Right cardiac atrium (tissue), 5 donors: Measurements from ENCODE around the gene CACNA1E. TPM values are rescaled to one million over a fixed set of nuclear protein-coding genes. Genes with fewer than 3 reads are reported as not detected.

Experiments
- ATAC-seq, 2 donors: fragments of 200-7000 bp; cut with Tn5 transposase; one replicate each; pipeline versions ENCODE4 v1.8.0 to v1.9.1; 2020; ENCODE audit warnings: moderate library complexity in 2 of 2, mild to moderate bottlenecking in 1 of 2
- DNase-seq, 3 donors: peaks; one replicate each; pipeline ENCODE4 v3.0.0-alpha.2; 2020
- H3K27ac ChIP-seq: one replicate; pipeline ENCODE4 v1.5.1; 2013; ENCODE audit warnings: mild to moderate bottlenecking, low read length, control low read depth, moderate library complexity
- H3K27me3 ChIP-seq: one replicate; pipeline ENCODE4 v1.6.1; 2013; ENCODE audit not compliant: control insufficient read depth, insufficient read depth
- H3K4me1 ChIP-seq: one replicate; pipeline ENCODE4 v1.6.1; 2013; ENCODE audit warnings: low read length; ENCODE audit not compliant: control insufficient read depth, insufficient read depth
- H3K4me3 ChIP-seq: one replicate; pipeline ENCODE4 v1.5.1; 2013; ENCODE audit warnings: low read length, control low read depth
- H3K9me3 ChIP-seq: one replicate; pipeline ENCODE4 v1.6.1; 2013; ENCODE audit warnings: low read length; ENCODE audit not compliant: control insufficient read depth
- WGBS: extraction: QIAGEN DNeasy Blood & Tissue Kit; methylation state at CpG from one replicate; pipeline ENCODE4 v1.1.7; 2013; 5-methylcytosine and 5-hydroxymethylcytosine counted together
- intact Hi-C, 4 donors: fragments of 100-400 bp; cut with DNase I; formaldehyde crosslinking; loops; one replicate each; pipeline versions ENCODE4 v1.11.0 to v1.14.0; 2022 to 2023
- polyA plus RNA-seq: library from polyadenylated mRNA; stranded (reverse); fragments of 200-250 nt; gene quantifications from one replicate; pipeline ENCODE4 v1.2.3, GENCODE V29; 2013
- total RNA-seq, 4 donors: library from RNA; stranded (reverse); fragmentation: NEBNext Ultra II Directional; extraction: Animal tissue kit (Norgen Biotek cat#: 25700); gene quantifications; one replicate each; pipeline ENCODE4 v1.2.1, GENCODE V29; 2021
- donor health status: healthy with polysubstance abuse.
- donor health status: DM: no; HTN: yes; CAD: no.
- donor health status: DM: no; HTN: no; CAD: no.
- donor health status: DM: no; HTN: yes; CAD: no; lungs with severe emphysema.
- donor health status: DM: yes; HTN: yes; CAD: no.

Gene CACNA1E
- total and polyA plus RNA-seq, 5 donors, result 0.45 to 3.2 (median 1.8) TPM

DNA sequence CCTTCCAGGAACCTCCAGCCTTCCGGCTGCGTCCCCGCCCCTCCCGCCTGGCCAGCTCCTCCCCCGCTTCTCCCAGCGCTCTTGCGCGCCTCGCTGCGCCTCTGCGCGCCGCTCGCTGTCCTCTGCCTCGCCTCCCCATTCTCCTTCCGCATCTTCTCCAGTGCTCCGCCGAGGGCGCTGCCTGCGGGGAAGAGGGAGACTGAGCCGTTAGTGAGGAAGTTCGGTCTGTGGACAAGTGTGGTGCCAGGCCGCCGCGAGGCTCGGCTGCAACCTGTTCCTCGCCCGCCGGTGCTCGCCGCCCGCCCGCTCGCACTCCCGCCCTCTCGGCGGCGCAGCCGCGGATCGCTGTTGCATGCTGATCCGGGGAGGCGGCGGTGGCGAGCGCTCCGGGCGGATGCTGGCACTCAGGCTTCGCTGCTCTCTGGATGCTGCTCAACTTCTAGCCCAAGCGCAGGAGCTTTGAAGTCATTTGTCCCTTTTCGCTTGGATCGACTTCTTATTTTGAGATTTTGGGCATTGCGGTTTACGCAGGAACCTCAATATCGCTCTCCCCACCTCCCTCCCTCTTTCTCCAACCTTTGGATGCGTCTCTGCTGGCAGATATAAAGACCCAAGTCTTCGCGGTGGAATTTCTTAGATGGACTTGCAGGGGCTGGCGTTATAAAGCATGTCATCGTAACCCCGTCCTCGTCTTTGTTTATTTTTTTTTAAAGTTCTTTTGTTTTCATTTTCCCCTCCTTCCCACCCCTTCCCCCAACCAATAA is 614 bp upstream of the CACNA1E start:
- H3K4me1 ChIP-seq, result no peaks in the 10 kb centered on the region
- H3K4me3 ChIP-seq, result no peak overlapping the region
- ATAC-seq, result peak; percentile 22 to 59
- H3K27ac ChIP-seq, result no peak overlapping the region
- intact Hi-C loops, result loop anchor here in 2 of 4 donors (10.0 kb wide), 1 partner anchor 582 kb away; the partner anchor contains the start of gene ZNF648 (in 2 of the 2)
- WGBS, result 2% methylated on average over 62 of the region's 62 CpGs
- H3K9me3 ChIP-seq, result no peaks in the 10 kb centered on the region
- peaks cover 3% of the 10 kb centered on the region for H3K27me3 ChIP-seq
- peak; percentile 28 to 62 (median 62) for DNase-seq

DNA sequence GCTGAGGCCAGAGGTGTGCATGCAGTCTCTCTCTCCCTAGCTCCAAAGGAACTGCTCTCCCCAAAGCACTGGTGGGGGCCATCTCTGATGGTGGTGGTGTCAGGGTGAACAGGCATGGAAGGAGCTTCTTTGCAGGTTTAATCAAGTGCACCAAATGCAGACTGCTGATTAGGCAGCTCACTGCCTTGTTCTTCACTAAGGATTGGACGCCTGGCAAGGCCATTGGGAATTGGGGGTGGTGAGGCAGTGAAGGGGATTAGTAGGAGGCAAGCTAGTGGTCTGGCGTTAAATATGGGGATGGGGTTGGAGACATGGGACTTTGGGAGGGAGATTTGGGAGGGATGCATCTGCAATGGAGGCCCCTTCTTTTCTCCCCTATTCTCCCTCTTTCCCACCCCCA is 1.5 kb downstream of the CACNA1E start:
- no peaks in the 10 kb centered on the region for H3K4me1 ChIP-seq
- 57% methylated on average over 2 of the region's 2 CpGs for WGBS
- no peak overlapping the region for H3K27ac ChIP-seq
- no peaks in the 10 kb centered on the region for H3K9me3 ChIP-seq
- H3K27me3 ChIP-seq, result peaks cover 3% of the 10 kb centered on the region
- no peak overlapping the region for H3K4me3 ChIP-seq
- ATAC-seq (no peak), DNase-seq (no peak)
- intact Hi-C loops, result loop anchor here in 2 of 4 donors (10.0 kb wide), 1 partner anchor 580 kb away; the partner anchor contains the start of gene ZNF648 (in 2 of the 2)

DNA sequence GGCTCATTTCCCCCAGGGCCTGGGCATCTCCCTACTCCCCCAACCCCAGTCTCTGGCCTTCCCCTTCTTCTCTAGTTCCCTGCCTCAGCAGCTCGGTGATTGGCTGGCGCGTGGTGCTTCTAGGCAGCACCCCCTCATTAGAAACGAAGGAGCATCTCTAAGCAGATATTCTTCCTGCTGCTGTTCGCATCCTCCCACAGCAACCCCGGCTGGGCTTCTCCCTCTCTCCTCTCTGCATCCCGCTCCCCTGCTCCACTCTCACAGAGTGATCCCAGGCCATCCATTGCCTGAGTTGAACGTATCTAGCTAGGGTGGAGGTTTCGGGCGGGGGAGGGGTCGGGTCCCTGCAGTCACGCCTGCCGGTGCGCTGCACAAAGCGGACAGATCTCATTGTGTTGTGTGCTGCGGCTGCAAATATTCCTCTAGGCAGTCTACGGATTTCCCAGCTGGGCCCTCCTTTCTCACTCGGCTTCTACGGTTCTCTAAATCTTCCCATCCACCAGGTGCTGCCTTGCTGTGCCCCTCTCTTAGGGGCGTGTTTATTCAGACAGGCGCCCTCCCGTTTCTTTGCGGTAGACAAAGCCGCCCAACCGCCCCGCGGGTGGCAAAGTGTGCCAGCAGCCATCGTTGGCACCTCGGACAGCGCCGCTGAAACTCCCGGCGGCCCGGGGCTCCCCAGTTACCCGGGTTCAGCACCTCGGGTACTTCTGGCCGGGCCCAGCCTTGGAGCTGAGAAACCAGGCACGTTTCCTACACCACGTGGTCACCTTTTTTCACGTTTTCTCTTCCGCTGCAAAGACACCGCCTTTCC is 2.2 kb downstream of the CACNA1E start:
- Histone ChIP-seq H3K27me3 (peaks cover 3% of the 10 kb centered on the region), H3K9me3 (no peaks in the 10 kb centered on the region), H3K4me3 (no peak overlapping the region), H3K27ac (no peak overlapping the region), H3K4me1 (no peaks in the 10 kb centered on the region)
- intact Hi-C loops, result loop anchor here in 2 of 4 donors (10.0 kb wide), 1 partner anchor 579 kb away; the partner anchor contains the start of gene ZNF648 (in 2 of the 2)
- peak in 2 of 3 donors; percentile 54 to 60 for DNase-seq
- WGBS, result 2% methylated on average over 42 of the region's 42 CpGs
- ATAC-seq, result no peak

DNA sequence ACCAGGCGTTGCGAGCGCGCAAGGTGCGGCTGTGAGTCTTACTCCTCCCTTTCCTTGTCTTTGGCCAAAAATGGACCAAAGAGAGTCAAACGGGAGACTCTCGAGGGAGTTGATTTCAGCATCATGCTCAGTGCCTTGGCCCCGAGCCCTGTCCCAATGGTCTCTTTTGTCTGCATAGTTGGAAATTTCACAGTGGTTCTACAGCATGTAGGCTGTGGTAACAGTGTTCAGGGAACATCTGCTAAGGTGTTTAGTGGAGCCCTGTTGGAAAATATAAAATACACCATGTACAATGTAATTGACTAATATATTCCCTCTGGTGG is 2.7 kb downstream of the CACNA1E start:
- H3K4me1 ChIP-seq, result no peaks in the 10 kb centered on the region
- peaks cover 3% of the 10 kb centered on the region for H3K27me3 ChIP-seq
- 6% methylated on average over 8 of the region's 8 CpGs for WGBS
- H3K9me3 ChIP-seq, result no peaks in the 10 kb centered on the region
- no peak for DNase-seq
- no peak overlapping the region for H3K4me3 ChIP-seq
- intact Hi-C loops, result loop anchor here in 2 of 4 donors (10.0 kb wide), 1 partner anchor 579 kb away; the partner anchor contains the start of gene ZNF648 (in 2 of the 2)
- ATAC-seq, result no peak
- no peak overlapping the region for H3K27ac ChIP-seq

DNA sequence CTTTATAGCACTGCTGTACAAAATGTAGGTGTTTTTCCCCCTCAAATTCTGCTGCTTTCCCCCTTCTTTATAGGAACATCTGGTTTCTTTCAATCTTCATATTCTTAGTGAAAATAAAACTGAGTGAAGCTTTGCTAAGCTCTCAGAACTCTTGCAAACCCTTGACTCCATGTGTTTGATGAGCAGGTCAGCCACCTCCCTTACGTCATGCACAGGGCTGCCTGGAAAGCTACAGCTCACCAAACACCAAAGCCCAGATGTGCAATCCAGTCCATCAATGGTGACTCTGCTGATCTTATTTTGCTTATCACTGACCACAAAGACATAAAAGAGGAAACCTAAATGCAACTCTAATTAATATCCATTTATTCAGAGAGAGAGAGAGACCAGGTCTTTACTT is 5.5 kb downstream of the CACNA1E start:
- H3K27ac ChIP-seq, result no peak overlapping the region
- no peak overlapping the region for H3K4me3 ChIP-seq
- ATAC-seq (no peak), DNase-seq (no peak)
- intact Hi-C loops, result loop anchor here in 2 of 4 donors (10.0 kb wide), 1 partner anchor 576 kb away; the partner anchor contains the start of gene ZNF648 (in 2 of the 2)
- no peaks in the 10 kb centered on the region for H3K4me1 ChIP-seq
- peaks cover 8% of the 10 kb centered on the region for H3K27me3 ChIP-seq
- 67% methylated on average over 1 of the region's 1 CpG for WGBS
- H3K9me3 ChIP-seq, result no peaks in the 10 kb centered on the region

DNA sequence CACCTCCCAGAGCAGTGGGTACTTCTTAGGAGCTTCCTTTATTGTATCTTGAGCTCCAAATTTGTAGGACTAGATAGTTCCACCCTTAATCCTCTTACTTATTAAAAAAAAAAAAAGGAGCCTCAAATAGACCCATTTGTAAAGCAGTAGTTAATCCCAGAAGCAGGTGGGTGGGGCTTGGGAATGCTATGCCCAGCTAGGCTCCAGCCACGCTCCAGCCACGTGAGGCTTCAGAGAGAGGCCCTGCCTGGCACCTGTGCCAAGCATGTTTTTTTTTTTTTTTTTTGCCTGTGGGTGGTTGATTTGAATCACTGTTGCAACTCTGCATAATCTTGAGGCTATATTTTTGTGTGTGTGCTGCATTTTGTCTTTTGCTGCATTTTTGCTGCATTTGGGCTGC is 7.0 kb downstream of the CACNA1E start:
- ATAC-seq, result no peak
- Histone ChIP-seq H3K4me1 (no peaks in the 10 kb centered on the region), H3K27me3 (peaks cover 6% of the 10 kb centered on the region), H3K27ac (no peak overlapping the region), H3K9me3 (no peaks in the 10 kb centered on the region), H3K4me3 (no peak overlapping the region)
- intact Hi-C loops, result no loop called here
- no peak for DNase-seq
- WGBS, result 40% methylated on average over 2 of the region's 2 CpGs

DNA sequence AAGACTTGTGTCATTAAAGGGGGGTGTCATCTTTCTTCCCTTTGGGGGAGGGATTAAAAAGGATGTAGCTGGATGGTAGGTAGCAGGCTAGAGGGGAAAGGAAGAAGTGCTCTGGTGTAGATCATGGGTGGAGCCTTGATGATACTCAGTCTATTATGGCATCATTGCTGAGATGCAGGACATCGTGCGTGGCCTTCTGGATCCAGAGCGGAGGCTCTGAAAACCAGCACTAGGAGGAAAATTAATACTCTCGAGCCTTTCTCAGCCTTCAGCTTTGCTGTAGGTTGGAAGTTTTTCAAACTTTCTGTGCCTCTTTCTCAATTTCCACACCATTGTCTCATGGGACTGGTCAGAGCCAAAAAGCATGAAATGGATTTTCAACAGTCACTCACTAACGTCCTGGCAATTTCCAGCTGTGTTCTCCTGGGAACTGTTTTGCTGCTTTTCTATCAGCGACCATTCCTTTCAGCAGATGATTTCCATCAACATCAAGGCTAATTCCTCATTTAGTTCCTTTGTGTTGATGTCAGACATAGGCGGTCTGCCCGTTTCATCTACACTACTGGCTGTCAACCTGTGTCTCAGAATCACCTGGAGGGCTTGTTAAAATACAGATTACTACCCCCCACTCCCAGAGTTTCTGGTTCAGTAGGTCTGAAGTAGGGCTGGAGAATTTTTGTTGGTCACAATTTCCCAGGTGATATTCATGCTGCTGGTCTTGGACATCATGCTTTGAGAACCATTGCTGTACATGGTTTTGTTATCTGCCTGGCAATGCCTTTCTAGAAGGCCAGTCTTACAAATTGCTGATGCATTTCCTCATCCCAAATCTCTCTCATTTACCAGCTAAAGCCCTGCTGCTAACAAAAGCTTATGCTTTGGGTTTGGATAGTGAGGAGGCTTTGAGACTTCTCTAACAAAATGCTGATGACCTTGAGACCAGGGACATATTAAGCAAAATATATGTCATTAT is 7.7 kb downstream of the CACNA1E start:
- ATAC-seq (peak; percentile 51 to 82), DNase-seq (peak in 2 of 3 donors; percentile 18 to 53)
- Histone ChIP-seq H3K4me1 (no peaks in the 10 kb centered on the region), H3K27me3 (peaks cover 6% of the 10 kb centered on the region), H3K4me3 (no peak overlapping the region), H3K27ac (no peak overlapping the region), H3K9me3 (no peaks in the 10 kb centered on the region)
- 47% methylated on average over 8 of the region's 8 CpGs for WGBS
- intact Hi-C loops, result no loop called here

DNA sequence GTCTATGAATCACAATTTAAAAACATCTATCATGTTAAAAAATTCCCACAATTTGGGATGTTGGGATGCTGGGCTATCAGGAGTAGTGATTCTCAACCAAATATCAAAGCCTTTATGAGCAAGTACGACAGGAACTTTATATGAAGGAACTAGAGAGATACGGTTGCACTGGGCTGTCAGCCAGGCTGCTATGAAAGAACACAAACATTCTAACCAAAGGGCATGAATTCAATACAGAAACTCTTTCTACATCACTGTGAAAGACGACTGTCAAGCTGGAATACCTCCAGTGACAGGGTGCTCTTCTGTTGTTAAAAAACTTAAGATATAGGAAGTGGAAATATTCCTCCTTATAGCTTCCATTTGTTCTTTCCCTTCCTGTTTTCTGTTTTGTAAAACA is 9.8 kb downstream of the CACNA1E start:
- ATAC-seq, result no peak
- Histone ChIP-seq H3K4me1 (no peaks in the 10 kb centered on the region), H3K27me3 (peaks cover 6% of the 10 kb centered on the region), H3K9me3 (no peaks in the 10 kb centered on the region), H3K4me3 (no peak overlapping the region), H3K27ac (no peak overlapping the region)
- intact Hi-C loops, result no loop called here
- DNase-seq, result peak in 1 of 3 donors; percentile 54
- 21% methylated on average over 3 of the region's 3 CpGs for WGBS

DNA sequence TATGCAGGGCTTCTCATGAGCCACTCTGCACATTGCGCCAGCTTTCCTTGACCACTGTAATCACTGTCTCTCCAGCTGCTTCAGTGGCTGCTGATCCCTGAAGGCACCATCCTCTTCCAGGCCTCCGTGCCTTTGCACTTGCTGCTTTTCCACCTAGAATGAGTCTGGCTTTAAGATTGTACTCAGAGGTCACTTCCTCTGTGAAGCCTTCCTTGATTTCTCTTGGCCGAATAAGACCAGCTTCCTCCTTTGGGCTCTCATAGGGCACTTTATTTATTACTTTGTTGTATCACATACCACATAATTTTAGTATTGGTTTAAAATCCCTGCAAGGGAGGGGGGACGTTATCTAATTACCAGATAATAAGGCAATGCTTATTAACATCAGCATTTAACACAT is 10.6 kb downstream of the CACNA1E start:
- H3K4me3 ChIP-seq, result no peak overlapping the region
- no peak for DNase-seq
- H3K9me3 ChIP-seq, result no peaks in the 10 kb centered on the region
- no peak overlapping the region for H3K27ac ChIP-seq
- intact Hi-C loops, result no loop called here
- 81% methylated on average over 4 of the region's 4 CpGs for WGBS
- H3K4me1 ChIP-seq, result no peaks in the 10 kb centered on the region
- H3K27me3 ChIP-seq, result peaks cover 6% of the 10 kb centered on the region
- no peak for ATAC-seq

DNA sequence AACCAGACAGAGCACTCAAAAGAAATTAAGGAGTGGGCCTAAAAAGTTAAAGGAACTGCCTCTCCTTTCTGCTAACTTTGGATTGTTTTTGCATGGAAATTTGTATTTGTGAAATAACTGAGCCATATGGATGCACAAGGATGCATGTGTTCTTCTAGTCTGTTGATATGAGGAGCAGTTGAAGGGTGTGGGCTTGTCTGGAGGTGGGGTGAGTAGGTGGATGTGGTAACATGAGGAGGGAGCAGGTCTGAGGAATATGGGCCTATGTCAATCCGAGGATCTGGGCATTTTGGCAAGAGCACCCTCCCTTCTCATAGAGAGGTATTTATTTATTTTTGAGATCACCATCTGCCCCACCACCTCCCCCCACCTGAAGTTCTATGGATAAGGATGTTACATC is 13.4 kb downstream of the CACNA1E start:
- Histone ChIP-seq H3K27me3 (peaks cover 6% of the 10 kb centered on the region), H3K9me3 (no peaks in the 10 kb centered on the region), H3K4me1 (no peaks in the 10 kb centered on the region), H3K4me3 (no peak overlapping the region), H3K27ac (no peak overlapping the region)
- WGBS, result 64% methylated on average over 1 of the region's 1 CpG
- no peak for ATAC-seq
- intact Hi-C loops, result no loop called here
- DNase-seq, result no peak
